Activated CD4-positive, alpha-beta T cell treated with anti-CD3 and anti-CD28 coated beads, Interleukin-2, amount 50 U/mL, for 16 hours (primary cell): ENCODE measurements around the gene THYN1.
"Not testable (repeated sequence)": the region's sequence is repeated elsewhere in the genome, so short reads cannot be mapped to it uniquely, and the experiment has no call there.

ENCODE experiments used
- DNase-seq: peaks from one replicate; pipeline ENCODE4 v3.0.0-alpha.2; 2020

Gene THYN1

GRCh38 chr11:134273317-134273712 is 20.2 kb upstream of the THYN1 start:
- no peak for DNase-seq

GRCh38 chr11:134272381-134273316 is 19.5 kb upstream of the THYN1 start:
- DNase-seq: no peak

- no peak for DNase-seq
Measured at GRCh38 chr11:134271978-134272377, 18.8 kb upstream of the THYN1 start.

- DNase-seq: peak; percentile 58
Measured at GRCh38 chr11:134270250-134270714, 17.1 kb upstream of the THYN1 start.

- DNase-seq: no peak
Measured at GRCh38 chr11:134267966-134268365, 14.8 kb upstream of the THYN1 start.

GRCh38 chr11:134267461-134267860 is 14.3 kb upstream of the THYN1 start:
- DNase-seq: no peak

GRCh38 chr11:134266841-134267251 is 13.7 kb upstream of the THYN1 start:
- no peak for DNase-seq

GRCh38 chr11:134266440-134266839 is 13.3 kb upstream of the THYN1 start:
- no peak for DNase-seq

GRCh38 chr11:134264966-134265764 is 12.0 kb upstream of the THYN1 start:
- no peak for DNase-seq

GRCh38 chr11:134261626-134262488 is 8.7 kb upstream of the THYN1 start:
- peak; percentile 43 for DNase-seq

- no peak for DNase-seq
Measured at GRCh38 chr11:134260983-134261382, 7.8 kb upstream of the THYN1 start.

- no peak for DNase-seq
Measured at GRCh38 chr11:134260503-134260902, 7.4 kb upstream of the THYN1 start.

- DNase-seq: no peak
Measured at GRCh38 chr11:134258577-134258976, 5.4 kb upstream of the THYN1 start.

GRCh38 chr11:134257101-134257500 is 3.9 kb upstream of the THYN1 start:
- DNase-seq: no peak

GRCh38 chr11:134255184-134255561 is 2.0 kb upstream of the THYN1 start:
- DNase-seq: not testable (repeated sequence)

- DNase-seq: no peak
Measured at GRCh38 chr11:134254433-134255183, 1.5 kb upstream of the THYN1 start.

GRCh38 chr11:134252346-134253187 is 585 bp downstream of the THYN1 start:
- DNase-seq: peak; percentile 24

- no peak for DNase-seq
Measured at GRCh38 chr11:134250675-134251074, 2.5 kb downstream of the THYN1 start.

- no peak for DNase-seq
Measured at GRCh38 chr11:134250246-134250645, 2.9 kb downstream of the THYN1 start.

GRCh38 chr11:134248910-134249480 is 4.2 kb downstream of the THYN1 start:
- DNase-seq: peak; percentile 34

GRCh38 chr11:134246678-134247077 is 6.5 kb downstream of the THYN1 start:
- DNase-seq: no peak
